SK-N-SH treated with all-trans-retinoic acid at 6 μM for 48 hours (cell line): Measurements from ENCODE around the gene INSYN1.

Experiments used
- PATZ1 ChIP-seq: fragments of 250-450 bp; sonication (Bioruptor Pico); IDR thresholded peaks from 2 replicates; pipeline ENCODE4 v1.8.0; 2020; ENCODE audit warnings: mild to moderate bottlenecking, moderate library complexity, borderline replicate concordance
- POU6F1 ChIP-seq: fragments of 250-450 bp; sonication (Bioruptor Pico); IDR thresholded peaks from 2 replicates; pipeline ENCODE4 v1.8.0; 2021; ENCODE audit warnings: low read depth, mild to moderate bottlenecking, moderate library complexity, borderline replicate concordance
- RARB ChIP-seq: fragments of 250-450 bp; sonication (Bioruptor Pico); IDR thresholded peaks from 2 replicates; pipeline ENCODE4 v1.8.0; 2021; ENCODE audit warnings: mild to moderate bottlenecking, moderate library complexity
- TCF4 ChIP-seq: fragments of 250-450 bp; sonication (Bioruptor Pico); IDR thresholded peaks from 2 replicates; pipeline ENCODE4 v1.8.0; 2021; ENCODE audit warnings: mild to moderate bottlenecking, moderate library complexity, borderline replicate concordance

- TF ChIP-seq PATZ1 (CRISPR knock-in tag) (no peak), POU6F1 (no peak), TCF4 (CRISPR knock-in tag) (no peak), RARB (CRISPR knock-in tag) (no peak)
Measured at GRCh38 chr15:73750438-73750837, 2.7 kb downstream of the INSYN1 start.
